ENCODE results near the gene NRK.
"Not testable (repeated sequence)": the region's sequence is repeated elsewhere in the genome, so short reads cannot be mapped to it uniquely, and the experiment has no call there.

Gene NRK

GRCh38 chrX:105882581-105883275 is 60.4 kb downstream of the NRK start:
- DNase-seq, result no peak

- DNase-seq, result no peak
Measured at GRCh38 chrX:105894721-105895120, 72.4 kb downstream of the NRK start.

GRCh38 chrX:105909576-105909975 is 87.2 kb downstream of the NRK start:
- no peak for DNase-seq

- DNase-seq, result no peak
Measured at GRCh38 chrX:105910563-105911105, 88.3 kb downstream of the NRK start.

- DNase-seq, result no peak
Measured at GRCh38 chrX:105945266-105945665, 122.9 kb downstream of the NRK start.

GRCh38 chrX:105969487-105969886 is 147.1 kb downstream of the NRK start:
- DNase-seq, result no peak

- no peak for DNase-seq
Measured at GRCh38 chrX:105972690-105973386, 150.5 kb downstream of the NRK start.

- DNase-seq, result no peak
Measured at GRCh38 chrX:105973387-105973739, 151.0 kb downstream of the NRK start.

GRCh38 chrX:105975382-105975781 is 153.0 kb downstream of the NRK start:
- DNase-seq, result no peak

- DNase-seq, result no peak
Measured at GRCh38 chrX:105981772-105982485, 159.6 kb downstream of the NRK start.

GRCh38 chrX:105988487-105988886 is 166.1 kb downstream of the NRK start:
- not testable (repeated sequence) for DNase-seq

- DNase-seq, result no peak
Measured at GRCh38 chrX:105999294-105999693, 177.0 kb downstream of the NRK start.

- DNase-seq, result no peak
Measured at GRCh38 chrX:106000203-106000602, 177.9 kb downstream of the NRK start.

- DNase-seq, result not testable (repeated sequence)
Measured at GRCh38 chrX:106000609-106001008, 178.3 kb downstream of the NRK start.

GRCh38 chrX:106005684-106006083 is 183.3 kb downstream of the NRK start:
- DNase-seq, result no peak

- no peak for DNase-seq
Measured at GRCh38 chrX:106007815-106008214, 185.5 kb downstream of the NRK start.
